Activated T-helper 2 cell treated with anti-CD3 and anti-CD28 coated beads, Interferon-gamma antibody, Interleukin-2, Interleukin-4, amounts not matched to agents 10 μg/mL and 5 μg/mL and 100 μg/mL, durations not matched to agents 14 hours and 24 hours and 36 hours (primary cell): ENCODE measurements around the gene PRTG. TPM values are rescaled to one million over a fixed set of nuclear protein-coding genes. Genes with fewer than 3 reads are reported as not detected.
"Not testable (repeated sequence)": the region's sequence is repeated elsewhere in the genome, so short reads cannot be mapped to it uniquely, and the experiment has no call there.

Experiments
- DNase-seq: peaks from one replicate; pipeline ENCODE4 v3.0.0; 2021; ENCODE audit warnings: low spot score
- H3K27ac Mint-ChIP-seq: one replicate; pipeline ENCODE4 v1.8.0; 2021; ENCODE audit warnings: mixed read lengths
- H3K27me3 Mint-ChIP-seq: one replicate; pipeline ENCODE4 v1.8.0; 2021; ENCODE audit warnings: low read depth, mixed read lengths
- H3K36me3 Mint-ChIP-seq: one replicate; pipeline ENCODE4 v1.8.0; 2021; ENCODE audit warnings: low read depth, mixed read lengths
- H3K4me1 Mint-ChIP-seq: one replicate; pipeline ENCODE4 v1.8.0; 2021; ENCODE audit warnings: low read depth, mixed read lengths
- H3K4me3 Mint-ChIP-seq: one replicate; pipeline ENCODE4 v1.8.0; 2021; ENCODE audit warnings: low read depth, mild to moderate bottlenecking, moderate library complexity, mixed read lengths
- H3K9me3 Mint-ChIP-seq: one replicate; pipeline ENCODE4 v1.8.0; 2021; ENCODE audit warnings: mixed read lengths
- intact Hi-C: fragments of 100-400 bp; cut with micrococcal nuclease; formaldehyde crosslinking; loops from one replicate; pipeline ENCODE4 v1.15.1; 2023
- total RNA-seq: library from RNA; stranded (reverse); gene quantifications from 2 replicates; pipeline ENCODE4 v1.2.3, GENCODE V29; 2022

The PRTG gene
- total RNA-seq, 1 donor from 2014 or later = 0.66 TPM

DNA sequence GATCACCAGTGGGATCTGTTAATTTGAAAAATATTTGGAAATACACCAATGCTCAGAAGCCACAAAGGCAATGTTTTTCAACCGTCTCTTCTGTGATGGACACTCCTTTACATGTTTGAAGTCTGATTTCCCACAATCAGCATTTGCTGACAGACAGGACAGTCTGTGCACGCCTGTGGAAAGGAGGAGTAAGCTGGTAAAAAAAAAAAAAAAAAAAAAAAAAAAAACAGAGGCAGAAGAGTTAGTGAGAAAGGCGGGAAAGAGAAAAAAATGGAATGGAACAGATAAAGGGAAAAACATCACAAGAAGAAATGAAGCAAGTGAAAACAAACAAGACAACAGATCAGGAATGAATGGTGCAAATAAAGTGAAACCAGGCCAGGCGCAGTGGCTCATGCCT lies 35.0 kb downstream of the PRTG start:
- Mint-ChIP-seq H3K9me3 (no peaks in the 10 kb centered on the region), H3K27ac (no peak overlapping the region), H3K27me3 (peaks cover 9% of the 10 kb centered on the region), H3K4me1 (peaks cover 17% of the 10 kb centered on the region), H3K4me3 (no peak overlapping the region), H3K36me3 (no peaks in the 10 kb centered on the region)
- DNase-seq = no peak
- intact Hi-C loops = no loop called here

DNA sequence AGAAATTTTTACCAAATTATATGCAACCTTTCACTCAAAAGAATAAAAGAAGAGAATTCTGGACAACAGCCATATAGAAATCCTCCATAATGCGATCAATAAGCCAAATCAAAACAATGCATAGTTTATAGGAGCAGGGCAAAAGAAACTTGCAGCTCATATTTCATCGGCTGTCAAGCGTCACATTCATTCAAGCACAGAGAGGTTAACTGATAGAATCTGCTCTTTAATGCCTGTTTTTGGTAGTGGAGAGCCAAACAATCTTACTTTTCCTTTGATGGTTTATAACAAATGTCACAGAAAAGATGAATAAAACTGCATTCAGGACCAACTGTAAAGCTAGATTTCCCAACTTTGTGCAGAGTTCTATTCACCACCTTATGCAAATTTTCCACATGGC lies 35.4 kb downstream of the PRTG start:
- intact Hi-C loops = no loop called here
- H3K27me3 Mint-ChIP-seq = peaks cover 9% of the 10 kb centered on the region
- H3K9me3 Mint-ChIP-seq = no peaks in the 10 kb centered on the region
- DNase-seq = no peak
- H3K4me1 Mint-ChIP-seq = peaks cover 17% of the 10 kb centered on the region
- H3K36me3 Mint-ChIP-seq = no peaks in the 10 kb centered on the region
- H3K27ac Mint-ChIP-seq = no peak overlapping the region
- no peak overlapping the region for H3K4me3 Mint-ChIP-seq

DNA sequence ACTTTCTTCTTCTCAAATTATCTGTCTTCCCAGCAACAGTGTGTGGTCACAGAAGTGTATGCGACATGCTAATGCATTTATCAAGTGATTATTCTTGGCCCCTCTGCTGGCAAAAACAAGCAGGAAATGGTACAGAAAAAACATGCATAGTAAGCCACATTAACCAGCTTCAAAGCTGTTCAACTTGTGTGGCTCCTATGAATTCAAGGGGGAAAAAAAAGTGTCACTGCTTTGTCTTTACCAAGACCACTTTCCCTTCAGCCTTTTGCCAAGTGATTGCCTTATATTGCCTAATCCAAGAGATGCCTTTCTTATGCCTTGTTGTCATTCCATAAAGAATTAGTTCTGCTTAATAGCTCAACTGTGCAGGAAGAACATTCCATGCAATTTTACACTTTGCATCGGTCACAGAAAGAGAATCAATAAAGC lies 39.1 kb downstream of the PRTG start:
- intact Hi-C loops = no loop called here
- Mint-ChIP-seq H3K27ac (no peak overlapping the region), H3K4me1 (peaks cover 15% of the 10 kb centered on the region), H3K9me3 (no peaks in the 10 kb centered on the region), H3K4me3 (no peak overlapping the region), H3K36me3 (no peaks in the 10 kb centered on the region), H3K27me3 (peaks cover 9% of the 10 kb centered on the region)
- DNase-seq = no peak

GRCh38 chr15:55700876-55701275 lies 42.1 kb downstream of the PRTG start:
- Mint-ChIP-seq H3K36me3 (no peaks in the 10 kb centered on the region), H3K27me3 (peaks cover 4% of the 10 kb centered on the region), H3K4me3 (no peak overlapping the region), H3K4me1 (peaks cover 13% of the 10 kb centered on the region), H3K27ac (no peak overlapping the region), H3K9me3 (no peaks in the 10 kb centered on the region)
- intact Hi-C loops = no loop called here
- no peak for DNase-seq

GRCh38 chr15:55698653-55699052 lies 44.3 kb downstream of the PRTG start:
- peaks cover 3% of the 10 kb centered on the region for H3K27me3 Mint-ChIP-seq
- intact Hi-C loops = no loop called here

GRCh38 chr15:55696221-55696620 lies 46.7 kb downstream of the PRTG start:
- H3K9me3 Mint-ChIP-seq = no peaks in the 10 kb centered on the region
- no peaks in the 10 kb centered on the region for H3K27me3 Mint-ChIP-seq
- no peak overlapping the region for H3K4me3 Mint-ChIP-seq
- intact Hi-C loops = no loop called here
- H3K27ac Mint-ChIP-seq = no peak overlapping the region
- no peak for DNase-seq
- peaks cover 5% of the 10 kb centered on the region for H3K4me1 Mint-ChIP-seq
- no peaks in the 10 kb centered on the region for H3K36me3 Mint-ChIP-seq

More at GRCh38 chr15:55698653-55699052, 44.3 kb downstream of the PRTG start:
- H3K9me3 Mint-ChIP-seq = no peaks in the 10 kb centered on the region
- no peaks in the 10 kb centered on the region for H3K36me3 Mint-ChIP-seq
- no peak overlapping the region for H3K4me3 Mint-ChIP-seq
- DNase-seq = no peak
- peaks cover 9% of the 10 kb centered on the region for H3K4me1 Mint-ChIP-seq
- H3K27ac Mint-ChIP-seq = no peak overlapping the region

- no peaks in the 10 kb centered on the region for H3K9me3 Mint-ChIP-seq
- no peaks in the 10 kb centered on the region for H3K27me3 Mint-ChIP-seq
- H3K4me3 Mint-ChIP-seq = no peak overlapping the region
- peaks cover 3% of the 10 kb centered on the region for H3K4me1 Mint-ChIP-seq
- no peak overlapping the region for H3K27ac Mint-ChIP-seq
- no peak for DNase-seq
- intact Hi-C loops = no loop called here
- no peaks in the 10 kb centered on the region for H3K36me3 Mint-ChIP-seq
These were observed 47.5 kb downstream of the PRTG start for GRCh38 chr15:55695432-55695831.

DNA sequence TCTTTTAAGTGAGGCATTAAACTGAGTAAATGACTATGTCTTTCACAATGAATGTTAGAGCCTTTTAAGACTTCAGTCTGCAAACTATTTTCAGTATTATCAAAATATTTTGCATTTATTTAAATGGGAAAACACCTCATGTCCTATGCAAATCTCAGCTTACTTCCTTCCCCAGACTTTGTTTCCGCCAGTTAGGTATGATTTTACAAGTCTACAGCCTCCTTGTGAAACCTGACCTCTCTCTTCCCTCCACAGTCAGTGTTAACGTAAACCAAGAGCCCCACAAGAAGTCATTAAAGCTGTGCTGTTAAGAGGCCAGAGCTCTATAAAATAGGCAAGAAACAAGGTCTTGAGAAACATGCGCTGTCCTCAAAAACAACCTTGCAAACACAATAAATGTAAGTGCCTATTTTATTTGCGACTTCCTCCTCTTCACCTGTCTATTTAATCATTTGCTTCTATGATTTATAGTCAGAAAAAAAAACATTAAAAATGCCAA lies 48.3 kb downstream of the PRTG start:
- no peak overlapping the region for H3K4me3 Mint-ChIP-seq
- H3K4me1 Mint-ChIP-seq = no peaks in the 10 kb centered on the region
- H3K27me3 Mint-ChIP-seq = no peaks in the 10 kb centered on the region
- intact Hi-C loops = no loop called here
- H3K27ac Mint-ChIP-seq = no peak overlapping the region
- no peak for DNase-seq
- no peaks in the 10 kb centered on the region for H3K9me3 Mint-ChIP-seq
- H3K36me3 Mint-ChIP-seq = no peaks in the 10 kb centered on the region

GRCh38 chr15:55693116-55693515 lies 49.8 kb downstream of the PRTG start:
- H3K4me3 Mint-ChIP-seq, H3K4me1 Mint-ChIP-seq, intact Hi-C loops, DNase-seq, H3K36me3 Mint-ChIP-seq, H3K27me3 Mint-ChIP-seq, H3K27ac Mint-ChIP-seq, H3K9me3 Mint-ChIP-seq: not testable (repeated sequence)

DNA sequence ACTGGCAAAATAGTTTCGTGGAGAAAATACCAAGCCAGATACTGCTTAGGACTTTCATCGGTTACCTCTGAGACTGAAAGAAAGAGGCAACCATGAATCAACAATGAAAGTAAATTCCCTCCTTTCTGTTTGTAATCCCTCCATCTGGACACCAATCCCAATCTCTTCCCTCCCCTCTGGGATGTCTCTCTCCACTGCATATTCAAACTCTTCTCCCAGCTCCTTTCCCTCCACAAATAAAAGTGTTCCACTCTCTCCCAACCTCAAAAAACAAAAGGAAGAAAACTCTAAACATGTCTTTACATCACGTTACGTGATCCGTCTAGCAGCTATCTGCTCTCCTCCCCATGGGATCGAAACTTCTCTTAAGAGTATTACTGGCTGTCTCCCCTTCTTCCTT lies 55.2 kb downstream of the PRTG start:
- H3K4me3 Mint-ChIP-seq = no peak overlapping the region
- no peaks in the 10 kb centered on the region for H3K27me3 Mint-ChIP-seq
- H3K27ac Mint-ChIP-seq = no peak overlapping the region
- peaks cover 13% of the 10 kb centered on the region for H3K4me1 Mint-ChIP-seq
- intact Hi-C loops = no loop called here
- no peak for DNase-seq
- no peaks in the 10 kb centered on the region for H3K9me3 Mint-ChIP-seq
- no peaks in the 10 kb centered on the region for H3K36me3 Mint-ChIP-seq

DNA sequence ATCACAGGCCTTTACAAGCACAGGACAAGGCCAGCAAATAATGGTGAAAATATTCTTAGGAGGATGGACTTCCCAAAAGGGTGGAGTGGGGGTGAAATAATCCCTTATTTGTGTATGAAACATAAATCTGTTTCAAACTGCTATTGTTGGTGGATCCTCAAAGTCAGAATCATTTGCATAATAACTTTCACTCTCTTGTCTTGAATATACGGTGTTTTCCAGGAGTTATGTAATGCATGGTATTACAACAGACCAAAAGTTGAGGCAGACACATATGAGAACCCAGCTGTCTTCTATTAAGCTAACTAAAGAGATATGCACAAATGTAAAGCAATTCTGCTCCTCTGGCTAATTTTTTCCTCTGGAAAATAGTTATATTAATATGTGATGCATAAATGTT lies 57.7 kb downstream of the PRTG start:
- intact Hi-C loops = no loop called here

DNA sequence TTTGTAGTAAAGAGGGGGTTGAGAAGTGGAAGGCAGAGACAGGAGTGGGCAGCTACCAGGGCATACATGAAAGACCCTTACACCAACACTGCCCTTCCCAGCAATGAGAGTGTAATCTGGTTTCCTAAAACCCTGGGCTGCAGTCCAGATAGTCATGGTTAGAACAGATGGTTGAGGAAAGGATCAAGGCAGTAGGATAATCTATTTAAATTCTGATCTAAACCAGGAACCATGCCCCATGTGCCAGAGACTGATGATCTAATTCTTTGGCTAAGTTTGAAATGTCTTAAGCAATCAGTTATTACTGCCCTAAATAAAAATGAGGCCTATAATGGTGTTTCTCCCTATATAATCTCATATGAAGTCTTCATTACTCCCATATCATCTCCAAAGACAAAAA lies 59.6 kb downstream of the PRTG start:
- no peaks in the 10 kb centered on the region for H3K36me3 Mint-ChIP-seq
- no peak overlapping the region for H3K27ac Mint-ChIP-seq
- H3K4me1 Mint-ChIP-seq = peaks cover 16% of the 10 kb centered on the region
- H3K27me3 Mint-ChIP-seq = no peaks in the 10 kb centered on the region
- no peak for DNase-seq
- no peaks in the 10 kb centered on the region for H3K9me3 Mint-ChIP-seq
- intact Hi-C loops = no loop called here
- H3K4me3 Mint-ChIP-seq = no peak overlapping the region

More for the DNA sequence above, 57.7 kb downstream of the PRTG start:
- no peak for DNase-seq
- Mint-ChIP-seq H3K27ac (no peak overlapping the region), H3K4me1 (peaks cover 17% of the 10 kb centered on the region), H3K27me3 (no peaks in the 10 kb centered on the region), H3K36me3 (no peaks in the 10 kb centered on the region), H3K4me3 (no peak overlapping the region), H3K9me3 (no peaks in the 10 kb centered on the region)

GRCh38 chr15:55681631-55682030 lies 61.3 kb downstream of the PRTG start:
- Mint-ChIP-seq H3K9me3 (no peaks in the 10 kb centered on the region), H3K4me3 (no peak overlapping the region), H3K36me3 (no peaks in the 10 kb centered on the region), H3K27me3 (peaks cover 2% of the 10 kb centered on the region), H3K27ac (no peak overlapping the region), H3K4me1 (peaks cover 9% of the 10 kb centered on the region)
- no peak for DNase-seq
- intact Hi-C loops = loop anchor here (1.0 to 2.0 kb wide), 2 partner anchors 19 to 59 kb away; no protein-coding TSS in a partner anchor

GRCh38 chr15:55676507-55676906 lies 66.4 kb downstream of the PRTG start:
- intact Hi-C loops = no loop called here
- no peak for DNase-seq

More at GRCh38 chr15:55676507-55676906, 66.4 kb downstream of the PRTG start:
- no peaks in the 10 kb centered on the region for H3K36me3 Mint-ChIP-seq
- H3K27ac Mint-ChIP-seq = no peak overlapping the region
- peaks cover 14% of the 10 kb centered on the region for H3K27me3 Mint-ChIP-seq
- peaks cover 5% of the 10 kb centered on the region for H3K4me1 Mint-ChIP-seq
- no peaks in the 10 kb centered on the region for H3K9me3 Mint-ChIP-seq
- no peak overlapping the region for H3K4me3 Mint-ChIP-seq
